ENCODE results near the gene DYNLT4. TPM values are rescaled to one million over a fixed set of nuclear protein-coding genes. Genes with fewer than 3 reads are reported as not detected.
"Not testable (repeated sequence)": the region's sequence is repeated elsewhere in the genome, so short reads cannot be mapped to it uniquely, and the experiment has no call there.

The DYNLT4 gene
- total RNA-seq, 1 donor from 2014 or later: not detected

- Histone ChIP-seq H3K9ac (ENCODE audit: low read depth in 1 of 3, low read length in 3 of 3) (peak within 1 kb of the TSS; percentile 65 to 78 (median 68)), H3K4me3 (ENCODE audit: low read length in 3 of 3) (peak within 1 kb of the TSS; percentile 34 to 66 (median 59)), H3K4me1 (ENCODE audit: control insufficient read depth in 3 of 3, insufficient read depth in 3 of 3, low read length in 3 of 3) (peaks cover 3 to 5% (median 4%) of the 10 kb centered on the region in 3 donors), H3K27me3 (ENCODE audit: control insufficient read depth in 3 of 3, insufficient read depth in 3 of 3, low read length in 3 of 3) (no peaks in the 10 kb centered on the region), H3K9me3 (ENCODE audit: control insufficient read depth in 3 of 3, low read length in 3 of 3) (no peaks in the 10 kb centered on the region), H3K36me3 (ENCODE audit: control insufficient read depth in 3 of 3, insufficient read depth in 3 of 3, low read length in 3 of 3) (no peaks in the 10 kb centered on the region), H3K27ac (ENCODE audit: low read depth, low read length) (no peak within 1 kb of the TSS)
Measured at GRCh38 chr1:44842862-44843655, 35.9 kb upstream of the DYNLT4 start, which contains the start of gene PTCH2. TSS of gene PTCH2 (minus strand) at chr1:44843253. CDS start at chr1:44842932, 321 bp downstream.

GRCh38 chr1:44842486-44842861 is 35.3 kb upstream of the DYNLT4 start:
- Histone ChIP-seq H3K9ac (ENCODE audit: low read depth in 1 of 3, low read length in 3 of 3) (peak overlapping the region; percentile 65 to 78 (median 68)), H3K27ac (ENCODE audit: low read depth, low read length) (no peak overlapping the region), H3K36me3 (ENCODE audit: control insufficient read depth in 3 of 3, insufficient read depth in 3 of 3, low read length in 3 of 3) (no peaks in the 10 kb centered on the region), H3K4me3 (ENCODE audit: low read length in 3 of 3) (peak overlapping the region; percentile 34 to 66 (median 59)), H3K9me3 (ENCODE audit: control insufficient read depth in 3 of 3, low read length in 3 of 3) (no peaks in the 10 kb centered on the region), H3K27me3 (ENCODE audit: control insufficient read depth in 3 of 3, insufficient read depth in 3 of 3, low read length in 3 of 3) (no peaks in the 10 kb centered on the region), H3K4me1 (ENCODE audit: control insufficient read depth in 3 of 3, insufficient read depth in 3 of 3, low read length in 3 of 3) (peaks cover 3 to 5% (median 4%) of the 10 kb centered on the region in 3 donors)

GRCh38 chr1:44839576-44839975 is 32.4 kb upstream of the DYNLT4 start:
- Histone ChIP-seq H3K9me3 (ENCODE audit: control insufficient read depth in 3 of 3, low read length in 3 of 3) (no peaks in the 10 kb centered on the region), H3K4me3 (ENCODE audit: low read length in 3 of 3) (no peak overlapping the region), H3K27ac (ENCODE audit: low read depth, low read length) (no peak overlapping the region), H3K9ac (ENCODE audit: low read depth in 1 of 3, low read length in 3 of 3) (no peak overlapping the region), H3K27me3 (ENCODE audit: control insufficient read depth in 3 of 3, insufficient read depth in 3 of 3, low read length in 3 of 3) (no peaks in the 10 kb centered on the region), H3K36me3 (ENCODE audit: control insufficient read depth in 3 of 3, insufficient read depth in 3 of 3, low read length in 3 of 3) (no peaks in the 10 kb centered on the region), H3K4me1 (ENCODE audit: control insufficient read depth in 3 of 3, insufficient read depth in 3 of 3, low read length in 3 of 3) (peaks cover 7 to 9% (median 8%) of the 10 kb centered on the region in 3 donors)

GRCh38 chr1:44838294-44838693 is 31.1 kb upstream of the DYNLT4 start:
- H3K4me1 ChIP-seq (ENCODE audit: control insufficient read depth in 3 of 3, insufficient read depth in 3 of 3, low read length in 3 of 3); H3K27ac ChIP-seq (ENCODE audit: low read depth, low read length); H3K27me3 ChIP-seq (ENCODE audit: control insufficient read depth in 3 of 3, insufficient read depth in 3 of 3, low read length in 3 of 3); H3K9ac ChIP-seq (ENCODE audit: low read depth in 1 of 3, low read length in 3 of 3); H3K9me3 ChIP-seq (ENCODE audit: control insufficient read depth in 3 of 3, low read length in 3 of 3); H3K4me3 ChIP-seq (ENCODE audit: low read length in 3 of 3); H3K36me3 ChIP-seq (ENCODE audit: control insufficient read depth in 3 of 3, insufficient read depth in 3 of 3, low read length in 3 of 3): not testable (repeated sequence)

GRCh38 chr1:44835738-44836675 is 28.9 kb upstream of the DYNLT4 start:
- Histone ChIP-seq H3K27me3 (ENCODE audit: control insufficient read depth in 3 of 3, insufficient read depth in 3 of 3, low read length in 3 of 3) (peaks cover 0 to 9% (median 2%) of the 10 kb centered on the region in 3 donors), H3K4me1 (ENCODE audit: control insufficient read depth in 3 of 3, insufficient read depth in 3 of 3, low read length in 3 of 3) (peaks cover 2 to 6% (median 4%) of the 10 kb centered on the region in 3 donors), H3K9me3 (ENCODE audit: control insufficient read depth in 3 of 3, low read length in 3 of 3) (no peaks in the 10 kb centered on the region), H3K36me3 (ENCODE audit: control insufficient read depth in 3 of 3, insufficient read depth in 3 of 3, low read length in 3 of 3) (no peaks in the 10 kb centered on the region), H3K9ac (ENCODE audit: low read depth in 1 of 3, low read length in 3 of 3) (peak overlapping the region in 1 of 3 donors; percentile 43), H3K4me3 (ENCODE audit: low read length in 3 of 3) (peak overlapping the region in 1 of 3 donors; percentile 24), H3K27ac (ENCODE audit: low read depth, low read length) (no peak overlapping the region)

GRCh38 chr1:44834328-44834727 is 27.2 kb upstream of the DYNLT4 start:
- H3K4me1 ChIP-seq (ENCODE audit: control insufficient read depth in 3 of 3, insufficient read depth in 3 of 3, low read length in 3 of 3): peaks cover 2 to 6% (median 4%) of the 10 kb centered on the region in 3 donors
- no peak overlapping the region for H3K9ac ChIP-seq (ENCODE audit: low read depth in 1 of 3, low read length in 3 of 3)
- no peak overlapping the region for H3K4me3 ChIP-seq (ENCODE audit: low read length in 3 of 3)
- H3K36me3 ChIP-seq (ENCODE audit: control insufficient read depth in 3 of 3, insufficient read depth in 3 of 3, low read length in 3 of 3): no peaks in the 10 kb centered on the region
- H3K9me3 ChIP-seq (ENCODE audit: control insufficient read depth in 3 of 3, low read length in 3 of 3): no peaks in the 10 kb centered on the region
- no peak overlapping the region for H3K27ac ChIP-seq (ENCODE audit: low read depth, low read length)
- peaks cover 0 to 9% (median 2%) of the 10 kb centered on the region in 3 donors for H3K27me3 ChIP-seq (ENCODE audit: control insufficient read depth in 3 of 3, insufficient read depth in 3 of 3, low read length in 3 of 3)

- Histone ChIP-seq H3K9me3 (ENCODE audit: control insufficient read depth in 3 of 3, low read length in 3 of 3) (no peaks in the 10 kb centered on the region), H3K4me3 (ENCODE audit: low read length in 3 of 3) (no peak overlapping the region), H3K27me3 (ENCODE audit: control insufficient read depth in 3 of 3, insufficient read depth in 3 of 3, low read length in 3 of 3) (peaks cover 0 to 9% (median 2%) of the 10 kb centered on the region in 3 donors), H3K4me1 (ENCODE audit: control insufficient read depth in 3 of 3, insufficient read depth in 3 of 3, low read length in 3 of 3) (peaks cover 2 to 6% (median 4%) of the 10 kb centered on the region in 3 donors), H3K27ac (ENCODE audit: low read depth, low read length) (no peak overlapping the region), H3K36me3 (ENCODE audit: control insufficient read depth in 3 of 3, insufficient read depth in 3 of 3, low read length in 3 of 3) (peaks cover 0 to 1% (median 0%) of the 10 kb centered on the region in 3 donors), H3K9ac (ENCODE audit: low read depth in 1 of 3, low read length in 3 of 3) (no peak overlapping the region)
Measured at GRCh38 chr1:44832056-44832705, 25.0 kb upstream of the DYNLT4 start.

- Histone ChIP-seq H3K9me3 (ENCODE audit: control insufficient read depth in 3 of 3, low read length in 3 of 3) (no peaks in the 10 kb centered on the region), H3K36me3 (ENCODE audit: control insufficient read depth in 3 of 3, insufficient read depth in 3 of 3, low read length in 3 of 3) (peaks cover 0 to 1% (median 0%) of the 10 kb centered on the region in 3 donors), H3K4me3 (ENCODE audit: low read length in 3 of 3) (no peak overlapping the region), H3K27me3 (ENCODE audit: control insufficient read depth in 3 of 3, insufficient read depth in 3 of 3, low read length in 3 of 3) (peaks cover 0 to 9% (median 2%) of the 10 kb centered on the region in 3 donors), H3K9ac (ENCODE audit: low read depth in 1 of 3, low read length in 3 of 3) (no peak overlapping the region), H3K4me1 (ENCODE audit: control insufficient read depth in 3 of 3, insufficient read depth in 3 of 3, low read length in 3 of 3) (peaks cover 2 to 6% (median 4%) of the 10 kb centered on the region in 3 donors), H3K27ac (ENCODE audit: low read depth, low read length) (no peak overlapping the region)
Measured at GRCh38 chr1:44831516-44831915, 24.4 kb upstream of the DYNLT4 start.

GRCh38 chr1:44830900-44831304 is 23.8 kb upstream of the DYNLT4 start:
- Histone ChIP-seq H3K4me1 (ENCODE audit: control insufficient read depth in 3 of 3, insufficient read depth in 3 of 3, low read length in 3 of 3) (peaks cover 4 to 7% (median 4%) of the 10 kb centered on the region in 3 donors), H3K9ac (ENCODE audit: low read depth in 1 of 3, low read length in 3 of 3) (no peak overlapping the region), H3K27ac (ENCODE audit: low read depth, low read length) (no peak overlapping the region), H3K9me3 (ENCODE audit: control insufficient read depth in 3 of 3, low read length in 3 of 3) (no peaks in the 10 kb centered on the region), H3K27me3 (ENCODE audit: control insufficient read depth in 3 of 3, insufficient read depth in 3 of 3, low read length in 3 of 3) (peaks cover 0 to 9% (median 2%) of the 10 kb centered on the region in 3 donors), H3K4me3 (ENCODE audit: low read length in 3 of 3) (no peak overlapping the region), H3K36me3 (ENCODE audit: control insufficient read depth in 3 of 3, insufficient read depth in 3 of 3, low read length in 3 of 3) (peaks cover 0 to 1% (median 0%) of the 10 kb centered on the region in 3 donors)

Data from skeletal muscle tissue (tissue), 4 donors.